ENCODE data around the gene AFF3.
"Not testable (repeated sequence)": the region's sequence is repeated elsewhere in the genome, so short reads cannot be mapped to it uniquely, and the experiment has no call there.

AFF3 gene

GRCh38 chr2:100142393-100142792, at the start of gene AFF3:
TSS of gene AFF3 (minus strand) at chr2:100142590. CDS start at chr2:100104454, 38,136 bp downstream.
- ATAC-seq, result peak; percentile 87
- peak; percentile 74 for DNase-seq

GRCh38 chr2:100189387-100189786, 47.0 kb upstream of the AFF3 start:
- DNase-seq, result no peak

GRCh38 chr2:100188326-100188725, 45.9 kb upstream of the AFF3 start:
- DNase-seq (no peak), ATAC-seq (no peak)

More at GRCh38 chr2:100189387-100189786, 47.0 kb upstream of the AFF3 start:
- no peak for ATAC-seq

- ATAC-seq (no peak), DNase-seq (no peak)
Observed at GRCh38 chr2:100186126-100186525, 43.7 kb upstream of the AFF3 start.

- no peak for ATAC-seq
- no peak for DNase-seq
Observed at GRCh38 chr2:100185516-100185915, 43.1 kb upstream of the AFF3 start.

- no peak for ATAC-seq
Observed at GRCh38 chr2:100185105-100185504, 42.7 kb upstream of the AFF3 start.

GRCh38 chr2:100184055-100184737, 41.8 kb upstream of the AFF3 start:
- DNase-seq (no peak), ATAC-seq (no peak)

More at GRCh38 chr2:100185105-100185504, 42.7 kb upstream of the AFF3 start:
- DNase-seq, result no peak

GRCh38 chr2:100182494-100183361, 40.3 kb upstream of the AFF3 start:
- ATAC-seq, result no peak
- DNase-seq, result no peak

- no peak for ATAC-seq
Observed at GRCh38 chr2:100180503-100180902, 38.1 kb upstream of the AFF3 start.

GRCh38 chr2:100179806-100180205, 37.4 kb upstream of the AFF3 start:
- DNase-seq (no peak), ATAC-seq (no peak)

More at GRCh38 chr2:100180503-100180902, 38.1 kb upstream of the AFF3 start:
- DNase-seq, result no peak

- no peak for ATAC-seq
- no peak for DNase-seq
Observed at GRCh38 chr2:100178864-100179263, 36.5 kb upstream of the AFF3 start.

- ATAC-seq (peak; percentile 55), DNase-seq (peak; percentile 32)
Observed at GRCh38 chr2:100178085-100178788, 35.8 kb upstream of the AFF3 start.

GRCh38 chr2:100176925-100177324, 34.5 kb upstream of the AFF3 start:
- ATAC-seq (no peak), DNase-seq (no peak)

- ATAC-seq, result no peak
- no peak for DNase-seq
Observed at GRCh38 chr2:100174026-100174431, 31.6 kb upstream of the AFF3 start.

GRCh38 chr2:100166701-100167100, 24.3 kb upstream of the AFF3 start:
- DNase-seq (no peak), ATAC-seq (no peak)

GRCh38 chr2:100163605-100164004, 21.2 kb upstream of the AFF3 start:
- ATAC-seq (no peak), DNase-seq (no peak)

- ATAC-seq (no peak), DNase-seq (no peak)
Observed at GRCh38 chr2:100161945-100162620, 19.7 kb upstream of the AFF3 start.

GRCh38 chr2:100160396-100160795, 18.0 kb upstream of the AFF3 start:
- DNase-seq (no peak), ATAC-seq (no peak)

- not testable (repeated sequence) for DNase-seq, ATAC-seq
Observed at GRCh38 chr2:100151832-100152231, 9.4 kb upstream of the AFF3 start.

GRCh38 chr2:100151310-100151709, 8.9 kb upstream of the AFF3 start:
- no peak for ATAC-seq
- no peak for DNase-seq

GRCh38 chr2:100148883-100149282, 6.5 kb upstream of the AFF3 start:
- no peak for DNase-seq
- no peak for ATAC-seq

- DNase-seq, result no peak
- no peak for ATAC-seq
Observed at GRCh38 chr2:100146657-100146960, 4.2 kb upstream of the AFF3 start.
